GM12864 (cell line): Measurements from ENCODE around the gene WDR59.

Experiments used
- DNase-seq: peaks from one replicate; pipeline ENCODE4 v3.0.0-alpha.2; 2011; ENCODE audit warnings: low read depth
- H3K4me3 ChIP-seq: 2 replicates; pipeline ENCODE4 v1.5.1; 2011; ENCODE audit warnings: mild to moderate bottlenecking, low read depth, low read length, control low read depth
- TF ChIP-seq, protein P1 (sequence below): IDR thresholded peaks from 2 replicates; pipeline ENCODE4 v1.5.1; 2011; ENCODE audit warnings: low read depth, mild to moderate bottlenecking, moderate library complexity, low read length, control low read depth, inconsistent platforms; ENCODE audit errors: missing control alignments

The WDR59 gene

GRCh38 chr16:74842413-74842812, 142.5 kb downstream of the WDR59 start:
- TF ChIP-seq, protein P1, sequence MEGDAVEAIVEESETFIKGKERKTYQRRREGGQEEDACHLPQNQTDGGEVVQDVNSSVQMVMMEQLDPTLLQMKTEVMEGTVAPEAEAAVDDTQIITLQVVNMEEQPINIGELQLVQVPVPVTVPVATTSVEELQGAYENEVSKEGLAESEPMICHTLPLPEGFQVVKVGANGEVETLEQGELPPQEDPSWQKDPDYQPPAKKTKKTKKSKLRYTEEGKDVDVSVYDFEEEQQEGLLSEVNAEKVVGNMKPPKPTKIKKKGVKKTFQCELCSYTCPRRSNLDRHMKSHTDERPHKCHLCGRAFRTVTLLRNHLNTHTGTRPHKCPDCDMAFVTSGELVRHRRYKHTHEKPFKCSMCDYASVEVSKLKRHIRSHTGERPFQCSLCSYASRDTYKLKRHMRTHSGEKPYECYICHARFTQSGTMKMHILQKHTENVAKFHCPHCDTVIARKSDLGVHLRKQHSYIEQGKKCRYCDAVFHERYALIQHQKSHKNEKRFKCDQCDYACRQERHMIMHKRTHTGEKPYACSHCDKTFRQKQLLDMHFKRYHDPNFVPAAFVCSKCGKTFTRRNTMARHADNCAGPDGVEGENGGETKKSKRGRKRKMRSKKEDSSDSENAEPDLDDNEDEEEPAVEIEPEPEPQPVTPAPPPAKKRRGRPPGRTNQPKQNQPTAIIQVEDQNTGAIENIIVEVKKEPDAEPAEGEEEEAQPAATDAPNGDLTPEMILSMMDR = no peak
- no peak overlapping the region for H3K4me3 ChIP-seq
- DNase-seq = no peak

DNA sequence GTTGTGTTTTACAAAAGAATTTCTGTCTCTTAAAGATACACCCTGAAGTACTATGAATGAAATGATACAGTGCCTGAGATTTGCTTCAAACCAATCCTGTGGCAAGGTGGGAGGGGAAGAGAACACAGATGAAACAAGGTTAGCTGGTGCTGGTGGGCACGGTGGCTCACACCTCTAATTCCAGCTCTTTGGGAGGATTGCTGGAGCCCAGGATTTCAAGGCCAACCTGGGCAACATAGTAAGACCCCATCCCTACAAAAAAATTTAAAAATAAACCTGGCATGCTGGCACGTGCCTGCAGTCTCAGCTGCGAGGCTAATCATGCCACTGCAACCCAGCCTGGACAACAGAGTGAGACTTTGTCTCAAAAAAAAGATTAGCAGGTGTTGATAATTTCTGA, 143.0 kb downstream of the WDR59 start:
- TF ChIP-seq, protein P1 = no peak
- H3K4me3 ChIP-seq = no peak overlapping the region
- DNase-seq = no peak

DNA sequence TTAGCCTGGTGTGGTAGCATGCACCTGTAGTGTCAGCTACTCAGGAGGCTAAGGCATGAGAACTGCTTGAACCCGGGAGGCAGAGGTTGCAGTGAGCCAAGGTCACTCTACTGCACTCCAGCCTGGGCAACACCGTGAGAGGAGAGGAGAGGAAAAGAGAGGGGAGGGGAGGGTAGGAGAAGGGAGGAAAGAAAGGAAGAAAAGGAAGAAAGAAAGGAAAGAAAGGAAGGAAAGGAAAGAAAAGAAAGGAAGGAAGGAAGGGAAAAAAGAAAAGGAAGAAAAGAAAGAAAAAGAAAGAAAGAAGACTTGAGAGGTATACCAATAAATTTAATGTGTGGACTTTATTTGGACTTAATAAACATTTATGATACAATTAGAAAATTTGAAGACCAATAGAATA, 143.5 kb downstream of the WDR59 start:
- no peak overlapping the region for H3K4me3 ChIP-seq
- TF ChIP-seq, protein P1 = no peak
- no peak for DNase-seq

DNA sequence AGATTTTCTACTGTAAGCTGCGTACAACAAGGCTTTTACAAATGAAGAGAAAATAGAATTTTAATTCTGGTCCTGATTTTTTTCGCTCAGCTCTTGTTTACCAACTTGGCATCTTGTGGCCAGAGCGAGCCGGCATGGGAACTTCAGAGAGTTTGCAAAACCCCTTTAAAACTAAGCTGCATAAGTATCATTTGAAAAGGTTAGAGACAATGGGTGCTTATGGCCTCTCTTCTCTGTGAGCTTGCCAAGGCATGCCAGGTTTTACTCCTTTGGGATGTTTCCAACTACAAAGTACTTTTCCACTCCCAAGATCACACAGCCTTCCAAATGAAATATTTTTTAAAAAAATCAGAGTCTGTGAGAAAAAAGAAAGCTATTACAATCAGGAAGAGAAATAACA, 147.9 kb downstream of the WDR59 start:
- TF ChIP-seq, protein P1 = no peak
- no peak for DNase-seq
- no peak overlapping the region for H3K4me3 ChIP-seq

DNA sequence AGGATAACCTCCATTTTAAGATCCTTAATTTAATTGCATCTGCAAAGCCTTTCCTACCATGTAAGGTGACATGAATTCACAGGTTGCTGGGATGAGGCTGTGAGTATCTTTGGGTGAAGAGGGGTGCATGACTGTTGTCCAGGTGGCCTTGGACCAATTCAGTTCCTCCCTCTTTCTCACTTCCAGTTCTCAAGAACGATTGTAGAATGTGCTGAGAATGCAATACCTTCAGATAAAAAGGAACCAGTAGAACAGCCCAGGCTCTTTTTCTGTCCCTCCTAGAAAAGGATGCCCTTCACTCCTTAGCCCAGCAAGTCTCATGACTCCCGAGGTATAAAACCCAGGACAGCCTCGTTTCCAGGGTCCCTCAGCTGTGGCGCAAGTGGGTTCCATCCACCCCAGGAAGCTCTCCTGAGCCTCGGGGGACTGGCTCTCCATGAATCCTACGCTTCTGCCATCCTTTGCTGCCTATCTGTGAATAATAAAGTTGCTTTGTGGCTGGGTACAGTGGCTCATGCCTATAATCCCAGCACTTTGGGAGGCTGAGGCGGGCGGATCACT, 148.7 kb downstream of the WDR59 start:
- TF ChIP-seq, protein P1 = no peak
- DNase-seq = no peak
- H3K4me3 ChIP-seq = no peak overlapping the region

DNA sequence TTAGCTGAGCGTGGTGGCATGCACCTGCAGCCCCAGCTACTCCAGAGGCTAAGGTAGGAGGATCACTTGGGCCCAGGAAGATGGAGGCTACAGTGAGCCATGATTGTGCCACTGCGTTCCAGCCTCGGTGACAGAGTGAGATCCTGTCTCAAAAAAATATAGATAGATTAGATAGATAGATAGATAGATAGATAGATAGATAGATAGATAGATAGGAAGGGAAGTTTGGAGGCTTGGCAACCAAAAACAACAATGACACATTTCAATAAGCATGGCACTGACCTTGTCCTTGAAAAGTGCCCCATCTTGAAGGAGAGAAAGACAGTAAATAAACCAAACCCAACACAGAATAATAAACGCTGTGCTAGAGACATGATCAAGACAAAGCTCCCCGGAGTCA, 152.7 kb downstream of the WDR59 start:
- no peak for DNase-seq
- TF ChIP-seq, protein P1 = no peak
- no peak overlapping the region for H3K4me3 ChIP-seq

DNA sequence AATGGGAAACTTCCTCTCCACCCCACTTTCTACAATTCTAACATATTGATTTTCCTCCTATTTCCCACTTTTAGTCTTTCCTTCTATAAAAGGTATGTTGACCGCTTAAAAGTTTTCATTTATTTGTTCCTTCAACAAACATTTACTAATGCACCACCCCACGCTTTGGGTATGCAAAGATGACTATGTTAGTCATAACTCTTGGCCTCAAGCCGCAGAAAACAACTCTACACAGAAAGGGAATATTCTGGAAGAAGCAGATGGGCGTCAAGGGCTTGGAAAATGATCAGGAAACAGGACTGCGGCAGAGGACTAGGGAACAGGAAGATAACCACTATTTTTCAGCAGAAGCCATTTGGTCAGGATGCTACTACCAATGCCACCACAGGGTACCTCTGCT, 153.5 kb downstream of the WDR59 start:
- DNase-seq = no peak
- H3K4me3 ChIP-seq = no peak overlapping the region
- TF ChIP-seq, protein P1 = no peak
